ENCODE results near the gene KIF5C.

The KIF5C gene

DNA sequence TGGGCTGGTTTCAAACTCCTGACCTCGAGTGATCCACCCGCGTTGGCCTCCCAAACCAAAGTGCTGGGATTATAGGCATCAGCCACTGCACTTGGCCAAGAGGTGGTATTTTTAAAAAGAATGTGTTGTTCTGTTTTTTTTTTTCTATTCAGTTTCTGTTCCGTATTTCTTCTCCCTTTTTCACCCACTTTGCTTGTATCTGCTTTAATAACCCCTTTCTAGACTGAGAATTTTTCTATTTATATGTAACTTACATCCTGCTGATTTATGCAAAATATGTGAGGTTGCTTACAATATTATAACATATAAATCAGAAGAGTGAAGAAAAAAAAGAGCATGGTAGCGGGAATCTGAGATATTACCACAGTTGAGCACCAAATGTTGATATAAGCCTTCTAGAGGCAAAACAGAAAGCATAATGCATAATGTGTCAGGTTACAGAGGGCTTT is 146.3 kb downstream of the KIF5C start:
- no peak for DNase-seq

- DNase-seq: no peak
Observed at GRCh38 chr2:149021761-149022160, 146.7 kb downstream of the KIF5C start.

- DNase-seq: no peak
Observed at GRCh38 chr2:149023091-149023490, 148.1 kb downstream of the KIF5C start.

DNA sequence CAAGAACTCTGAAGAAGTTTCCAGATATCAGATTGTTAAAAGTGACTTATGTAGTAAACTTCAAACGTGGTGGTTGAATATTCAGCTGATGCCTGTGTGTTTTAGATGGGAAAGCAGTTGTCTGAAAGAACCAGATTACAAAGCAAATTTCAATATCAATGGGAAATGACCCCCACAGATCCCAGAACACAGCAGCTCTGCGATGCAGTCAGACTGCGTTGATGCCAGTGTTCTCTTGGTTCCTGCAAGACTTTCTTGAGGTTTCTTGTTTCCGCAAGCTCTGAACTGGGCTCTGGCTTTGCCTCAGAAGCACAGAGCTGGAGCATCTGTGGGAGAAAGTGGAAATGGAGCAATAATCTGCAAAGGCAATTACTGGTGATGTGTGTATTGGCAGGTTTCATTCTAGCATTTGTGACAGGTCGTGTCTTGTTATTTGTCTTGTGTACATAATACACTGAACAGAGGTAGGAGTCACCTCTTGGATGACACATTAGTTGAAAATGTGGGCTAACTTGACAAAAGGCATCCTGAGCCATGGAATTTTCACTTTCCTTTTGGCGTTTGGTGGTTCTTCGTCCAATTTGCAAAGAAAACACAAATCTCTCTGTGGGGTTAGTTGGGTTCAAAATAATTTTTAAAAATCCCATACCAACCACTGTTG is 152.7 kb downstream of the KIF5C start:
- no peak for DNase-seq

- DNase-seq: no peak
Observed at GRCh38 chr2:149028377-149028776, 153.3 kb downstream of the KIF5C start.

- no peak for DNase-seq
Observed at GRCh38 chr2:149028891-149029290, 153.9 kb downstream of the KIF5C start.

DNA sequence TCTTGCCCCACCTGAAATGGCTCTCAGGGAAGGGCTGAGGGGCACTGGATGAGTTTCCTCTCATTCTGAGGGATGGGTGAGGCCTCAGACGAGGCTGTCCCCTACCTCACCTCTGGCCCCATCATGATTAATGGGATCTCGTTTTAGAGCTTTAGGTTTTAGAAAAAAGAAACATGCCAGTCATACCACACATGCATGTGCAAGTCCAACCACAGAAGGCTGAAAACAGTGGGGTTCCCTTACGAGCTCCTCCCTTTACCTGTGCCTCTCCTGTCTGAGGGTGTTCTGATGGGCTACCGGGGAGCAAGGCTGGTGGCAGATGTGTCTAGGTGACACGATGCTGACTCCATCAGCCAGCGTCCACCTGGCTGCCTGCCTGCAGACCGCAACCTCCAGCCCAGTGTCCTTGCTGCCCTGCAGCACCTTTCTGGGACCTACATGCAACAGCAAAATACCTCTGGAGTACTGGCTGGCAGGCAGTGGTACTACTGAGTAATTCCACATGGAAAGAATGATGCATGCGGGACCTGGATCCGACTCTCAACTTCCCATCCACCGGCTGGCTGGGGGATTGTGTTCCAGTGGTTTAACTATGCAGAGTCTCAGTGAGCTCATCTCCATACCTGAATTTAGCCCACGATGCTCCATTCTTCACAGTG is 154.4 kb downstream of the KIF5C start:
- no peak for DNase-seq

GRCh38 chr2:149031396-149031795 is 156.4 kb downstream of the KIF5C start:
- DNase-seq: no peak

DNA sequence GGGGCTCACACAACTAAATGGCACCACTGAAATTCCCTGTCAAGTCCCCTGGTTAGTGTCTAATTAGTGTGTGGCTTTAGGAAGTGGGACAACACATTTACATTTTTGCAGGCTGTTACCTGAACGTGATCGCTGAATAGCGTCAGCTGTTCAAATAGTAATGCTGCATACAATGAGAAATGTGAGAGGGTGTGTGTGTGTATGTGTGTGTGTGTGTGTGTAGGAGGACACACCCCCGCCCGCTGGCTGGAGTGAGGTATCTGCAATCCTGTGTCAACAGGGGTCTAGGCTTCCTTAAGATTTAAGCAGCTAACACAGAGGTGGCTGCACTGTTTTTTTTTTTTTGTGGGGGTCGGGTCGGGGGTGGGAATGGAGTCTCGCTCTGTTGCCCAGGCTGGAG is 158.7 kb downstream of the KIF5C start:
- DNase-seq: no peak

- no peak for DNase-seq
Observed at GRCh38 chr2:149034406-149034805, 159.4 kb downstream of the KIF5C start.

GRCh38 chr2:149036507-149037293 is 161.7 kb downstream of the KIF5C start:
- DNase-seq: no peak

DNA sequence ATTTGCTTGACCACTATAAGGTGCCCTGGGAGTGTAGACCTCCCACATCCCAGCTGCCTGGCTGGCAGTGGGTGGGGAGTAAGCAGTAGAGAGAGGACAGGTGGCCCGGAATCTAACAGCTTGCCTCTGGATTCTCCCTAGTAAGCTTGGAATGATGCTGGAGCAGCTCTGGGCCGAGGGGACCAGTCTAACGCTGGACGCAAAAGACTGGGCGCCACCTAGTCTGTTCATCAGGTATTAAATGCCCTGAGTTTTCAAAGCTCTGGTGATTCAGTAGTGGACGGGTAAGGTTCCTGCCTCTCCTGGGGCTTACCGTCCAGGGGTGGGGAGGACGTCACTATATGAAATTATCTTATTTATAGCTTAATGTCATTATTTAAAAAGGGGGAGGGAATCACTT is 162.8 kb downstream of the KIF5C start:
- DNase-seq: no peak

GRCh38 chr2:149038442-149039212 is 163.6 kb downstream of the KIF5C start, which contains the start of gene LYPD6B:
LYPD6B (plus strand) TSS chr2:149038699; CDS start chr2:149130949, 92,250 bp downstream.
- no peak for DNase-seq

DNA sequence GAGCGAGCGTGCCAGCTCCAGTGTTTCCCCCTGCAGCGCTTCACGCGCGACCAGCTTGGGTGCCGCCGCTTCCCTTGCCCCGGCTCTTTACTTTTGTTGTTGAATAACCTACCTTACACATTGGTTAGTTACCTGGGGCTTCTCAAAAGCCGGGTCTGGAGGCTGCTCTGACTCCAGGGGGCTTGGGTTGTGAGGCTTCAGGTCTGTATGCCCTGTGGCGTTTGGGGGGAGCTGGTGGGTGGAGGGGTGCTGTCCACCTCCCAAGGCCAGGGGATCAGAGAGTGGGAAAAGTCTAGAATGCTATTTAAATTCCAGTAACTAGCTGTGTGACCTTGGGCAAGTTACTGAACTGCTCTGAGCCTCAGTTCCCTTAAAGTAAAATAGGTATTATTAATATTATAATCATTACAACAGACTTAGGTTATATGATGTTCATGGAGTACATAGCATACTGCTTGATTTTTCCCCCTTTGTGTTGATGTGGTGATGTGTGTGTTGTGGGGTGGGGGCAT is 164.2 kb downstream of the KIF5C start:
- DNase-seq: no peak

GRCh38 chr2:149040451-149040850 is 165.4 kb downstream of the KIF5C start:
- peak; percentile 19 for DNase-seq

DNA sequence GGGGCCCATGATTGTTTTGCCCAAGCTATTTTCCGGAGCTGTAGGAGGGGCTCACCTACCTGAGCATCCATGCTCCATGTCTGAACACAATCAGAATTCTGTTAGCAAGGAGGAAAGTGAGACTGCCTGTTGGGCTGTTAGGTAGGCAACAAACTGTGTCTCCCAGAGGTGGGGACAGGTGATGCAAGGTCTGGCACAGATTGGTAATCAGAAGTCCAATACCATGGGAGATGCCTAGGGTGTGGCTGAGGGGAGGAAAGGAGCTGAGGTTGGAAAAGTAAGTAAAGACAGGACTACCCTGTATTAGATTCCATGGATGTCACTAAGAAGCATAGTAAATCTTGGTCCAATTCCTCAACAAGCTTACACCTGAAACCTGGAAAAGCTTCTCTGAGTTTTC is 166.5 kb downstream of the KIF5C start:
- no peak for DNase-seq

DNA sequence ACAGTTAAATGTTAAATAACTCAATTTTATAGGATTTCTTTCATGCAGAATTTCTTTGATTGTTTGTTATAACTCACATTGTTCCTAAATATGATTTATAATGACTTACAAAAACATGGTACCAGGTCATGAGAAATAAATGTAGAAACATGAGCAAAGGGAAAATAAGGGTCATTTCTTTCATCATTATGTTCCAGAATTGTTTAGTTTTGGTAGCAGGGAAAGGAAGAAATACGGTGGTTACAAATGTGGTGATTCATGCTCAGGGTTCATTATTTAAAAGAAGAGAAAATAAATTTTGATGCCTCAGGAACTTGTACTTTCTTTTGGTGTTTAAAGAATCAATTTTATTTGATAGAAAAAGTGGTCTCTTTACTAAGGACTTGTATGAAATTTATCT is 167.9 kb downstream of the KIF5C start:
- DNase-seq: no peak

GRCh38 chr2:149044500-149044899 is 169.5 kb downstream of the KIF5C start:
- DNase-seq: no peak

GRCh38 chr2:149047118-149047517 is 172.1 kb downstream of the KIF5C start:
- no peak for DNase-seq

- DNase-seq: no peak
Observed at GRCh38 chr2:149049142-149049541, 174.1 kb downstream of the KIF5C start.

DNA sequence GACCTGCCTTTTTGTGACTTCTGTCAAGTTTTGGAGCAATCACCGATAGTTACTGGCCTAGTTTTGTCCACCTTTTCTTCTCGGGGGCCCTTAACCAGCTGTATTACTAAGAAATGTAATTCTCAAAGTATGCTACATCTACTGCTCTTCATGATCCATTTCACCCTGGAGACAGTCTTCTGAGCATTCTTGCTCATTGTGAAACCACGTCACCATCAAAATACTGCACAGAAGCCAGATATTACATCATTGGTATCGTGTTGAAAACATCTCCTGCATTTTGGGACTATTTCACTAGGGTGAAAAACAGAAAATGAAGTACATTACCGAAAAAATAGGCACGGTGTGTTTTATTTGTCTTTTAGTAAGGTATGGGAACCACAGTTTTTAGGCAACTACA is 175.2 kb downstream of the KIF5C start:
- no peak for DNase-seq

DNA sequence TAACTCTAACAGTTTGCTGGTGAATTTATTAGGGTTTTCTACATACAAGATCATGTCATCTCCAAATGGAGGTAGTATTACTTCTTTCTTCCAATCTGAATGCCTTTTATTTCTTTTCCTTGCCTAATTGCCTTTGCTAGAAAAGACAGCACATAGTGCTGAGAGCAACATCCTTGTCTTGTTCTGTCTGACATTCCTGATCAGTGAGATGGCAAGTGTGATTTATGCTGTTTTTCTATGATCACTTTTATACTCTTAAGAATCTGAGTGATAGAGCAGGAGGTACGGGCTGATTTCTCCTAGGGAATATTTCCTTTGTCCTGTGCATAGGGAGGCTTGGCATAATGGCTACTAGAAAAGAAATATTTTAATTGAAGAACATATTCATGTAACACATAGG is 180.7 kb downstream of the KIF5C start:
- DNase-seq: no peak
